NT2/D1 (cell line): Measurements from ENCODE around the gene CFAP61.

ENCODE experiments used
- SUZ12 ChIP-seq: IDR thresholded peaks from 2 replicates; pipeline ENCODE4 v1.6.1; 2011; ENCODE audit not compliant: insufficient read length, insufficient read depth; ENCODE audit errors: extremely low read depth
- YY1 ChIP-seq: IDR thresholded peaks from 2 replicates; pipeline ENCODE4 v1.6.1; 2011; ENCODE audit not compliant: insufficient read length, insufficient read depth
- ZNF274 ChIP-seq: IDR thresholded peaks from 2 replicates; pipeline ENCODE4 v1.6.1; 2011; ENCODE audit warnings: mild to moderate bottlenecking, low read depth, low read length

GRCh38 chr20:20293141-20293540, 240.8 kb downstream of the CFAP61 start:
- TF ChIP-seq ZNF274 (no peak), YY1 (no peak), SUZ12 (no peak)
